Neutrophil (primary cell): ENCODE measurements around the gene PUDP.

Source experiments
- H3K27ac ChIP-seq: fragments of 200-600 bp; sonication (generic); 2 replicates; pipeline ENCODE4 v1.5.1; 2016; ENCODE audit warnings: mild to moderate bottlenecking, moderate library complexity
- H3K27me3 ChIP-seq: fragments of 200-600 bp; sonication (generic); 2 replicates; pipeline ENCODE4 v1.6.0; 2016; ENCODE audit warnings: mild to moderate bottlenecking
- H3K36me3 ChIP-seq: fragments of 200-600 bp; sonication (generic); 2 replicates; pipeline ENCODE4 v1.5.1; 2017
- H3K4me1 ChIP-seq, 2 experiments: fragments of 200-600 bp in 1 of 2; sonication (generic) in 1 of 2; 1 replicate in 1 of 2; 2 replicates in 1 of 2; pipeline versions ENCODE4 v1.5.1 to v1.6.1; 2013 to 2016; ENCODE audit warnings: low read depth in 1 of 2, low read length in 1 of 2, mild to moderate bottlenecking in 1 of 2, moderate library complexity in 1 of 2; ENCODE audit not compliant: control insufficient read depth in 1 of 2, insufficient read depth in 1 of 2
- H3K4me3 ChIP-seq, 2 experiments: fragments of 200-600 bp in 1 of 2; sonication (generic) in 1 of 2; 1 replicate in 1 of 2; 2 replicates in 1 of 2; pipeline ENCODE4 v1.5.1; 2013 to 2016; ENCODE audit warnings: low read depth in 1 of 2, low read length in 1 of 2, mild to moderate bottlenecking in 1 of 2, moderate library complexity in 1 of 2
- H3K9me3 ChIP-seq: fragments of 200-600 bp; sonication (generic); 2 replicates; pipeline ENCODE4 v1.5.1; 2016
- CTCF ChIP-seq: fragments of 200-600 bp; sonication (generic); IDR thresholded peaks from 2 replicates; pipeline ENCODE4 v1.5.1; 2016; ENCODE audit warnings: antibody characterized with exemption

Gene PUDP

DNA sequence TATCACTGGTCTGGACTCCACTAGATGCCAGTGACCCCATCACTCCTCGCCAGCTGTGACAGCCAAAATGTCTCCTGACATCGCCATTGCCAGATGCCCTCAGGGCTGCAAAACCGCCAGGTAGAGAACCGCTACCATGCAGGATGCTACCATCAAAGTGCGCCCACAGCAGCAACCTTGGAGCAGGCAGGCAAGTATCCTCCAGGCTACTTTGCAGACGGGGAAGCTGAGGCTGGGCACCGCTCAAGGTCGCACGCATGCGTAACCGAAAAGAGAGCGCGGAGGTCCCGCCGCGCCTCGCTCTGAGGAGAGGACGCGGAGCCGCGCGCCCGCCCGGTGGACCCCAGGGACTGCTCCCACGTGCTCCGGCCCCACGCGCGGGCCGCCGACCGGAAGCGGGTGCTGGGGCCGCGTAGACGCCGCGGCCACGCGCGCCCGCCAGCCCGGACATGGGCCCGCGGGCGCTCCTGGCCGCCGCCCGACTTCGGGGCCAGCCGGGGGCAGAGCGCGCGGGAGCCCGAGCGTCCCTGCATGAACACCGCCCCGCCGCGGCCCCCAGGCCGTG lies 458 bp downstream of the PUDP start, which contains the start of gene STS:
Gene STS, plus strand, starts transcription at position 300 of the 565 bp plus-strand sequence. CDS start 105,488 bp downstream, outside the sequence.
- no peaks in the 10 kb centered on the region for H3K9me3 ChIP-seq
- H3K27me3 ChIP-seq, result no peaks in the 10 kb centered on the region
- H3K27ac ChIP-seq, result peak within 1 kb of the TSS; percentile 73
- no peaks in the 10 kb centered on the region for H3K36me3 ChIP-seq
- peak within 1 kb of the TSS; percentile 70 to 94 for H3K4me3 ChIP-seq
- no peak for TF ChIP-seq CTCF
- H3K4me1 ChIP-seq, result peaks cover 0 to 10% of the 10 kb centered on the region in 2 experiments

DNA sequence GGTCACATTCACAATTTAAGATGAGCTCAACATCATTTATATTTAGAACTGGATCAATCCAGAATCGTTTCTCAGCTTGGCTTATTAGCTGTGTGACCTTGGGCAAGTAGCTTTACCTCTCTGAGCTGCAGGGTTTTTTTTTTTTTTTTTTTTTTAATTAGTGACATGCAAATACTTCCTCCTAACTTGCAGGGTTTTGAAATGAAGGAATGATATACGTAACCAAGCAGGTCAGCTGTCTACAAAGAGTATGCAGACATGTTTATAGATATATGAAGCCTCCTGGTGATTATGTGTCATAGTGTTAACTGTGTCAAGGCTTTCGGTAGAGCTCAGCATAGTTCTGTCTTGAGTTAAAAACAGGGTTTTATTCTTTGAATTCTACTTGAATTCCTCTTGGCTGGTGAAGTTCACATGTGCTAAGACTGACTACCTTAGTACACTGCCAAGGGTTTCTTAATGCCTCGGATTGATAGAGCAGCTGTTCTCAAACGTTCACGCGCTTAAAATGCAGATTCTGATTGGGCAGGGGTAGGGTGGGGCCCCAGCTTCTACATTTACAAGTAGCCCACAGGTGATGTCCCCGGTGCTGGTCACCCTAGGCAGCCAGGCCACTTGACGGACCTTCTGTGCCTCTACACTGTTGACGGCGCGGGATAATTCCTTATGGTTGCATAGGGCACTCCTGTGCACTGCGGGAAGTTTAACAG lies 1.1 kb downstream of the PUDP start:
- no peak overlapping the region for H3K27ac ChIP-seq
- H3K36me3 ChIP-seq, result no peaks in the 10 kb centered on the region
- H3K9me3 ChIP-seq, result no peaks in the 10 kb centered on the region
- H3K4me1 ChIP-seq, result peaks cover 0 to 10% of the 10 kb centered on the region in 2 experiments
- no peaks in the 10 kb centered on the region for H3K27me3 ChIP-seq
- peak overlapping the region in 1 of 2 experiments; percentile 94 for H3K4me3 ChIP-seq
- no peak for TF ChIP-seq CTCF

- Histone ChIP-seq H3K27ac (no peak overlapping the region), H3K27me3 (no peaks in the 10 kb centered on the region)
Observed at GRCh38 chrX:7146020-7146702, 1.8 kb downstream of the PUDP start.

GRCh38 chrX:7145454-7145853 lies 2.5 kb downstream of the PUDP start:
- no peaks in the 10 kb centered on the region for H3K27me3 ChIP-seq
- no peak overlapping the region for H3K27ac ChIP-seq
- peaks cover 0 to 10% of the 10 kb centered on the region in 2 experiments for H3K4me1 ChIP-seq
- no peaks in the 10 kb centered on the region for H3K9me3 ChIP-seq
- TF ChIP-seq CTCF, result no peak
- H3K36me3 ChIP-seq, result no peaks in the 10 kb centered on the region
- H3K4me3 ChIP-seq, result no peak overlapping the region

More at GRCh38 chrX:7146020-7146702, 1.8 kb downstream of the PUDP start:
- Histone ChIP-seq H3K9me3 (no peaks in the 10 kb centered on the region), H3K4me3 (no peak overlapping the region), H3K36me3 (no peaks in the 10 kb centered on the region), H3K4me1 (peaks cover 0 to 10% of the 10 kb centered on the region in 2 experiments)
- no peak for TF ChIP-seq CTCF

- Histone ChIP-seq H3K4me1 (peaks cover 0 to 10% of the 10 kb centered on the region in 2 experiments), H3K27me3 (no peaks in the 10 kb centered on the region), H3K36me3 (no peaks in the 10 kb centered on the region), H3K27ac (no peak overlapping the region), H3K4me3 (no peak overlapping the region), H3K9me3 (no peaks in the 10 kb centered on the region)
- TF ChIP-seq CTCF, result no peak
Observed at GRCh38 chrX:7143941-7144525, 3.9 kb downstream of the PUDP start.
